GM18502 (cell line): ENCODE data around the gene MKNK1.

ENCODE experiments used
- ATAC-seq: cut with Tn5 transposase; IDR thresholded peaks from one replicate; pipeline ENCODE4 v1.9.1; 2021; ENCODE audit warnings: mild to moderate bottlenecking; ENCODE audit not compliant: unreplicated experiment, poor library complexity

Gene MKNK1

DNA sequence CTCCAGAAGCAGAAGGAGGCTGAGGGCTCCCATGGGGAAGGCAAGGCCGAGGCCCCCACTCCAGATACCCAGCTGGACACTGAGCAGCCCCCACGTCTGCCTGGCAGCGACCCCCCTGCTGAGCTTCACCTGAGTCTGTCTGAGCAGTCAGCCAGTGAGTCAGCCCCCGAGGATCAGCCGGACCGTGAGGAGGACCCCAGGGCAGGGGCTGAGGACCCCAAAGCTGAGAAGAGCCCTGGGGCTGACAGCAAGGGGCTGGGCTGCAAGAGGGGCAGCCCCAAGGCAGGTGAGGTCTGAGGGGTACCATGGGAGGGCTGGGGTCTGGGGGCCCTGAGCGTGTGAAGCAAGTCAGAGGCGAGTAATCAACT, 93.1 kb downstream of the MKNK1 start:
- ATAC-seq, result no peak

- ATAC-seq, result no peak
Measured at GRCh38 chr1:46510341-46510997, 93.6 kb downstream of the MKNK1 start.

- ATAC-seq, result no peak
Measured at GRCh38 chr1:46508757-46509156, 95.3 kb downstream of the MKNK1 start.
